Stomach (tissue), 9 donors: Measurements from ENCODE around the gene CREG1. TPM values are rescaled to one million over a fixed set of nuclear protein-coding genes. Genes with fewer than 3 reads are reported as not detected.

Experiments
- DNase-seq, 2 donors: peaks; one replicate each; pipeline versions ENCODE4 v3.0.0 to v3.0.0-alpha.2; 2013 to 2019
- H3K27ac ChIP-seq, 5 donors: fragments of 200-600 bp in 4 of 5; sonication (generic) in 4 of 5; one replicate each; pipeline ENCODE4 v1.5.1; 2013 to 2019; ENCODE audit warnings: mild to moderate bottlenecking in 1 of 5, moderate library complexity in 1 of 5
- H3K27me3 ChIP-seq, 3 donors: fragments of 200-600 bp; sonication (generic); one replicate each; pipeline ENCODE4 v1.5.1; 2017 to 2019; ENCODE audit warnings: mixed run types in 1 of 3
- H3K36me3 ChIP-seq, 4 donors: fragments of 200-600 bp; sonication (generic); 1 replicate in 3 of 4; 2 replicates in 1 of 4; pipeline ENCODE4 v1.5.1; 2016 to 2019
- H3K4me1 ChIP-seq, 4 donors: fragments of 200-600 bp; sonication (generic); one replicate each; pipeline ENCODE4 v1.5.1; 2016 to 2019
- H3K4me3 ChIP-seq, 4 donors: fragments of 200-600 bp; sonication (generic) in 3 of 4; one replicate each; pipeline ENCODE4 v1.5.1; 2016 to 2019; ENCODE audit warnings: mild to moderate bottlenecking in 1 of 4
- H3K9me3 ChIP-seq, 4 donors: fragments of 200-600 bp; sonication (generic); one replicate each; pipeline ENCODE4 v1.5.1; 2016 to 2019
- EP300 ChIP-seq: sonication (generic); formaldehyde crosslinking; IDR thresholded peaks from one replicate; pipeline ENCODE4 v1.6.1; 2017; ENCODE audit warnings: antibody characterized with exemption
- POLR2A ChIP-seq, 4 donors: fragments of 450-650 bp; IDR thresholded peaks; one replicate each; pipeline ENCODE4 v1.6.1; 2016; ENCODE audit warnings: antibody characterized with exemption in 4 of 4, control low read depth in 2 of 4, mild to moderate bottlenecking in 1 of 4, moderate library complexity in 1 of 4
- POLR2AphosphoS5 ChIP-seq, 3 donors: sonication (generic); formaldehyde crosslinking; IDR thresholded peaks; one replicate each; pipeline ENCODE4 v1.6.1; 2016; ENCODE audit warnings: antibody characterized with exemption in 3 of 3
- WGBS, 5 donors: extraction: QIAGEN DNeasy Blood & Tissue Kit in 3 of 5; methylation state at CpG; one replicate each; pipeline versions ENCODE4 v1.1.5 to v1.1.7; 2013 to 2018; 5-methylcytosine and 5-hydroxymethylcytosine counted together
- intact Hi-C: fragments of 100-400 bp; cut with DNase I; formaldehyde crosslinking; loops from one replicate; pipeline ENCODE4 v1.15.1; 2023; ENCODE audit warnings: low total_unique reads
- polyA plus RNA-seq, 3 donors: library from polyadenylated mRNA; stranded (reverse); fragments of 200-250 nt; gene quantifications; one replicate each; pipeline ENCODE4 v1.2.3, GENCODE V29; 2013
- total RNA-seq, 5 donors: library from RNA; depleted of rRNA; stranded (reverse); fragments of >200 nt; gene quantifications; one replicate each; pipeline versions ENCODE4 v1.1.0 to v1.2.3, GENCODE V29; 2014 to 2016
- TF ChIP-seq, protein P1 (sequence below), 7 experiments: fragments of 450-650 bp in 4 of 7; fragments of 200-600 bp in 3 of 7; sonication (generic) in 3 of 7; IDR thresholded peaks; one replicate each; pipeline ENCODE4 v1.5.1; 2016 to 2019; ENCODE audit warnings: antibody characterized with exemption in 7 of 7, control low read depth in 2 of 7, mild to moderate bottlenecking in 1 of 7
- donor health status: healthy with polysubstance abuse.
- donor health status: Bipolar disorder and iron deficiency.
- donor health status: healthy.

CREG1 gene
- total and polyA plus RNA-seq, 8 donors: 44.6 to 120 (median 78.3) TPM

GRCh38 chr1:167526667-167527383 is 26.7 kb downstream of the CREG1 start:
- TF ChIP-seq, protein P1, sequence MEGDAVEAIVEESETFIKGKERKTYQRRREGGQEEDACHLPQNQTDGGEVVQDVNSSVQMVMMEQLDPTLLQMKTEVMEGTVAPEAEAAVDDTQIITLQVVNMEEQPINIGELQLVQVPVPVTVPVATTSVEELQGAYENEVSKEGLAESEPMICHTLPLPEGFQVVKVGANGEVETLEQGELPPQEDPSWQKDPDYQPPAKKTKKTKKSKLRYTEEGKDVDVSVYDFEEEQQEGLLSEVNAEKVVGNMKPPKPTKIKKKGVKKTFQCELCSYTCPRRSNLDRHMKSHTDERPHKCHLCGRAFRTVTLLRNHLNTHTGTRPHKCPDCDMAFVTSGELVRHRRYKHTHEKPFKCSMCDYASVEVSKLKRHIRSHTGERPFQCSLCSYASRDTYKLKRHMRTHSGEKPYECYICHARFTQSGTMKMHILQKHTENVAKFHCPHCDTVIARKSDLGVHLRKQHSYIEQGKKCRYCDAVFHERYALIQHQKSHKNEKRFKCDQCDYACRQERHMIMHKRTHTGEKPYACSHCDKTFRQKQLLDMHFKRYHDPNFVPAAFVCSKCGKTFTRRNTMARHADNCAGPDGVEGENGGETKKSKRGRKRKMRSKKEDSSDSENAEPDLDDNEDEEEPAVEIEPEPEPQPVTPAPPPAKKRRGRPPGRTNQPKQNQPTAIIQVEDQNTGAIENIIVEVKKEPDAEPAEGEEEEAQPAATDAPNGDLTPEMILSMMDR (IDR thresholded peaks at IDR 0.05): no peak
- TF ChIP-seq POLR2AphosphoS5 (IDR thresholded peaks at IDR 0.05) (no peak), POLR2A (IDR thresholded peaks at IDR 0.05) (no peak), EP300 (no peak)
- no peak for DNase-seq
- Histone ChIP-seq H3K4me1 (peaks cover 0 to 13% (median 2%) of the 10 kb centered on the region in 4 donors), H3K4me3 (no peak overlapping the region), H3K27me3 (no peaks in the 10 kb centered on the region), H3K9me3 (no peaks in the 10 kb centered on the region), H3K36me3 (no peaks in the 10 kb centered on the region), H3K27ac (no peak overlapping the region)
- intact Hi-C loops: no loop called here
- 64 to 75% (median 70%) methylated on average over 8 of the region's 8 CpGs for WGBS, 5 donors

DNA sequence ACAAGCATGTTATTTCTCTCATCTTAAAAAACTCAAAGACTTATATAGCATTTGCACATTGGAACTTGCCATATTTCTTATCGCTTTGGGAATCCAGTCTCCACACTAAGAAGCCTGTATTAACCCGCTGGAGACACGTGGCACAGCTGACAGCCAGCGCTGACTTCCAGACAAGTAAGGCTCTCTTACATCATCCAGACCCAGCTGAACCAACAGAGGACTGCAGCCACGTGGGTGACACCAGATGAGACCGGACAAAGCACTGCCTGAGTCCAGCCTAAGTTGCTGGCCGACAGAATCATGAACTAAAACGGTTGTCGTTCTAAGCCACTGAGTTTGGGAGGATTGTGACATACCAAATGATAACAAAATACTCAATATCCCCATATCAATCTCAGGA is 28.9 kb downstream of the CREG1 start:
- intact Hi-C loops: no loop called here
- Histone ChIP-seq H3K4me1 (peaks cover 0 to 13% (median 2%) of the 10 kb centered on the region in 4 donors), H3K9me3 (no peaks in the 10 kb centered on the region), H3K27ac (no peak overlapping the region), H3K27me3 (no peaks in the 10 kb centered on the region), H3K4me3 (no peak overlapping the region), H3K36me3 (no peaks in the 10 kb centered on the region)
- DNase-seq: no peak
- TF ChIP-seq POLR2A (IDR thresholded peaks at IDR 0.05): no peak
- TF ChIP-seq, protein P1 (IDR thresholded peaks at IDR 0.05): no peak
- no peak for TF ChIP-seq POLR2AphosphoS5 (IDR thresholded peaks at IDR 0.05)
- no peak for TF ChIP-seq EP300
- 74 to 91% (median 86%) methylated on average over 9 of the region's 9 CpGs for WGBS, 5 donors

GRCh38 chr1:167522246-167522645 is 31.3 kb downstream of the CREG1 start:
- Histone ChIP-seq H3K9me3 (no peaks in the 10 kb centered on the region), H3K36me3 (no peaks in the 10 kb centered on the region), H3K4me1 (no peaks in the 10 kb centered on the region), H3K27me3 (no peaks in the 10 kb centered on the region), H3K4me3 (no peak overlapping the region), H3K27ac (no peak overlapping the region)
- DNase-seq: no peak
- WGBS, 5 donors: 78 to 95% (median 93%) methylated on average over 5 of the region's 5 CpGs
- intact Hi-C loops: no loop called here
- TF ChIP-seq, protein P1 (IDR thresholded peaks at IDR 0.05): no peak
- TF ChIP-seq EP300 (no peak), POLR2A (IDR thresholded peaks at IDR 0.05) (no peak), POLR2AphosphoS5 (IDR thresholded peaks at IDR 0.05) (no peak)

- H3K27ac ChIP-seq: no peak overlapping the region
- no peak for DNase-seq
- TF ChIP-seq EP300 (no peak), POLR2A (IDR thresholded peaks at IDR 0.05) (no peak)
- no peaks in the 10 kb centered on the region for H3K4me1 ChIP-seq
- H3K36me3 ChIP-seq: no peaks in the 10 kb centered on the region
- no peaks in the 10 kb centered on the region for H3K9me3 ChIP-seq
- intact Hi-C loops: no loop called here
- no peaks in the 10 kb centered on the region for H3K27me3 ChIP-seq
- H3K4me3 ChIP-seq: no peak overlapping the region
Measured at GRCh38 chr1:167520711-167521206, 32.8 kb downstream of the CREG1 start.

GRCh38 chr1:167518331-167518700 is 35.2 kb downstream of the CREG1 start, which contains the start of gene CD247:
Gene CD247 (minus strand): TSS chr1:167518529. CDS start chr1:167518465, 64 bp downstream.
- H3K27ac ChIP-seq: peak within 1 kb of the TSS; percentile 31 to 59 (median 50)
- TF ChIP-seq EP300 (no peak), POLR2AphosphoS5 (IDR thresholded peaks at IDR 0.05) (peak in 1 of 3 donors; percentile 10), POLR2A (IDR thresholded peaks at IDR 0.05) (no peak)
- TF ChIP-seq, protein P1 (IDR thresholded peaks at IDR 0.05): no peak
- H3K27me3 ChIP-seq: no peaks in the 10 kb centered on the region
- no peaks in the 10 kb centered on the region for H3K9me3 ChIP-seq
- intact Hi-C loops: no loop called here
- peak within 1 kb of the TSS in 3 of 4 donors; percentile 13 to 33 (median 15) for H3K4me3 ChIP-seq
- WGBS, 5 donors: 73 to 93% (median 84%) methylated on average over 14 of the region's 14 CpGs
- DNase-seq: peak in 1 of 2 donors; percentile 56
- no peaks in the 10 kb centered on the region for H3K36me3 ChIP-seq
- H3K4me1 ChIP-seq: no peaks in the 10 kb centered on the region
